UCSD-AML1 (cell line): ENCODE results near the gene C22orf39.

Source experiments
- DNase-seq: peaks from one replicate; lab custom pipeline; 2025; ENCODE audit not compliant: unreplicated experiment; lab: John Stamatoyannopoulos, UW

The C22orf39 gene

DNA sequence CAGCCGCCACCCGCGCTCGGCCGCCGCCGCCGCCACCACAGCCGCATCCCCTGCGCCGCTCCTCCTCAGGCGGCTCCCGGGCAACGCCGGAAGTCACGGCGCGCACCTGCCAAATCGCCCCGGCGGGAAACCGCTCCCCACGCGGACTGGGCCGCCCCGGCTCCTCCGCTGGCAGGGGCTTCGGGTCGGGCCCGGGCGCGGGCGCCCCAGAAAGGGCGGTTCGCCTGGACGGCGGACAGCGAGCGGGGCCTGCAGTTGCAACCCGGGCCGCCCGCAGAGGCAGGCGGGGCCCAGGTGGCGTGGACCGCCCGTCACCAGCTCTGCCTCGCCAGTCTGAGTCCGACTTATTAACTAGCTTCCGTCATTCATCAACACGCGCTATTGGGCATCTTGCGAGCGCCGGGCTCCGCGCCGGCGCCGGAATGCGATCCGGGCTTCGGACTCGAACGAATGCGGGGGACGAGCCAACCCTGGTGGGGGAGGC is 15.8 kb downstream of the C22orf39 start, which contains the start of gene HIRA:
Gene HIRA (minus strand): TSS at position 85 of the 484 bp plus-strand sequence. CDS start 257 bp downstream, outside the sequence.
- DNase-seq: peak; percentile 86

DNA sequence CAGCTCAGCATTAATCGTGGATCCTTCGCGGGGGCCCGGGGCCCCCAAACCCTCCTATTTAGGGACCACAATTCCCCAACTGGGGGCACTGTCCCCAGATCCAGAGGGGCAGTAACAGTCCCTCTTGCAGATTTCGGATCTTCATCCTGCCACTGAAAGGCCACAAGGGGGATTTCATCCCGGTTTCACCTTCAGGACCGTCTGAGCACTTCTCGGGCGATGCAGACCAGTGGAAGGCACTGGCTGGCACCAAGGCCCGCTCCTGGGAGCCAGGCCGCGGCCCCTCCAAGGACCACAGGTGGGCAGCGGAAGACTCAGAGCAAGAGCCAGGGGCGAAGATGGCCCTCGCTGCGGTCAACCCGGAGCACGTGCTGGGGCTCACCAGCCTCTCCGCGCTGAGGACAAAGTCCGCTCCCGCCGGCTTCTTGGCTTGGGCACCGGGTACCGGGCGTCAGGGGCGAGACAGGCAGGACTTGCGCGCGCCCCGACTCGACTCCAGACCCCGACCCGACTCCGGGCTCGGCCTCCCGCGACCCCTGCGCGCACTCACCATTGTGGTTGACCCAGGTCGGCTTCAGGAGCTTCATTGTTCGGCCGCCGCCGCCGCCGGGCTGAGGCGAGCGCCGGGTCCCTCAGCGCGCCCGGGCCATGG is 16.5 kb downstream of the C22orf39 start:
- DNase-seq: no peak

- peak; percentile 44 for DNase-seq
These were observed 17.3 kb downstream of the C22orf39 start for GRCh38 chr22:19429950-19430889.

DNA sequence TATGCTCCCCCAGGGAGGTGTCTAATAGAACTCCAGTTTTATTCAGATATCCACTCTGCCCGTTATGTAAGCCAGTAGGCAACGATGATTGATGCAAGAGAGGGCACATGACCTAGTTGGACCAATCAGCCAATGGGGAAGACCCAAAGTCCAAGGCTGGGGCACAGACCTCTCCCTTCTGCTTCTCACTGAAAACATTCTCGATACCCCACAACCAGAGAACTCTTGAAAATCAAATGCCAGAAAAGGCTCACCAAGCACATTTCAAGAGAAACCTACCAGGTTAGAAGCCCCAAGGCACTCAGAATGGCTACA is 23.4 kb downstream of the C22orf39 start:
- no peak for DNase-seq

- DNase-seq: no peak
These were observed 24.8 kb downstream of the C22orf39 start for GRCh38 chr22:19422440-19423301.

GRCh38 chr22:19420321-19420720 is 27.2 kb downstream of the C22orf39 start:
- DNase-seq: no peak

GRCh38 chr22:19419464-19420178 is 27.9 kb downstream of the C22orf39 start:
- no peak for DNase-seq

- DNase-seq: no peak
These were observed 28.4 kb downstream of the C22orf39 start for GRCh38 chr22:19419086-19419463.

GRCh38 chr22:19412923-19413322 is 34.6 kb downstream of the C22orf39 start:
- DNase-seq: no peak

GRCh38 chr22:19412478-19412877 is 35.0 kb downstream of the C22orf39 start:
- DNase-seq: no peak

GRCh38 chr22:19411690-19412045 is 35.8 kb downstream of the C22orf39 start:
- no peak for DNase-seq

- no peak for DNase-seq
These were observed 36.4 kb downstream of the C22orf39 start for GRCh38 chr22:19410941-19411689.

- no peak for DNase-seq
These were observed 39.6 kb downstream of the C22orf39 start for GRCh38 chr22:19407649-19408606.

DNA sequence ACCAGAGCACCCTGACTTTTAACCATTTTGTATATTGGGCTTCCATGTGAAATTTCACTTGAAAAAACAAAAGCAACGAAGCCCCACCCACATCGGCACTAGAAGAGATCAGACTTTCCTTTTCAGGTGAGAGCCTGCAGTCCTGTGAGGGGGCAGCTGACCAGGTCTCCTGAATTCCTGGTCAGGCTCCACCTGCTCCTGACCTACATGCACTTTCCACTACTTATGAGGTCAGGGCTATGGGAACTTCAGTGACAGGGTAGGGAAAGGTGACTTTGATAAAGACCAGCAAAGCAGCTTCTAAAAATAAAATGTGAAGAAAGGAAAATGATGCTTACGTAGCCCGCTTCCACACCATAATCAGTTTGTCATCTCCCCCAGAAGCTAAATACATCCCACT is 40.7 kb downstream of the C22orf39 start:
- no peak for DNase-seq

GRCh38 chr22:19406281-19406811 is 41.2 kb downstream of the C22orf39 start:
- DNase-seq: no peak

- DNase-seq: no peak
These were observed 41.9 kb downstream of the C22orf39 start for GRCh38 chr22:19405652-19406051.

DNA sequence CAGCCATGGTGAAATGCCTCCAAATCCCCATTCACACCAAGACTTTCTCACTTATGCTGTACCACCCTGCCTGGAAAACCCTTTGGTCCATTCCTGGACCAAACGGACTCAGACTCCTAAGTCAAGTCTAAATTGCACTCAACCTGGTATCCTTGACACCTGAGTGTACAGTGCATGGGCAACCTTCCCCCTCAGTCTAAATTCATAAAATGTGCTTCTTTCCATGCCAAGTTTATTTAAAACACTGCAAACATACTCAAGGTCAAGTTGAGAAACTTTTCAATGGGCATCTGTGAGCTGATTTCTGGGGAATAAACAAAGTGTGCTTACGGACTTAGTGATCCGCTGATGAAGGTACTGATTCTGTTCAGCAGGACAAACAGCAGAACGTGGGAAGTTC is 42.4 kb downstream of the C22orf39 start:
- no peak for DNase-seq

- DNase-seq: no peak
These were observed 42.8 kb downstream of the C22orf39 start for GRCh38 chr22:19404676-19405075.
